ENCODE results near the gene ABCA9. TPM values are rescaled to one million over a fixed set of nuclear protein-coding genes. Genes with fewer than 3 reads are reported as not detected.
"Not testable (repeated sequence)": the region's sequence is repeated elsewhere in the genome, so short reads cannot be mapped to it uniquely, and the experiment has no call there.

Gene ABCA9
- polyA plus RNA-seq (2013, experiment 1 of 2; ENCODE audit: insufficient read length): 0.43 TPM
- polyA plus RNA-seq (2013, experiment 2 of 2; ENCODE audit: insufficient read length): 0.74 TPM

- peak; percentile 93 for DNase-seq
Measured at GRCh38 chr17:69060822-69061221, at the start of gene ABCA9. Gene ABCA9, minus strand, starts transcription at chr17:69060927. Its CDS starts 9,801 bp downstream, at chr17:69051126.

GRCh38 chr17:69105907-69106730 is 45.4 kb upstream of the ABCA9 start:
- no peak for DNase-seq

- DNase-seq: no peak
Measured at GRCh38 chr17:69103557-69104233, 43.0 kb upstream of the ABCA9 start.

GRCh38 chr17:69098625-69099024 is 37.9 kb upstream of the ABCA9 start:
- no peak for DNase-seq

GRCh38 chr17:69096541-69096940 is 35.8 kb upstream of the ABCA9 start:
- no peak for DNase-seq

GRCh38 chr17:69093995-69094394 is 33.3 kb upstream of the ABCA9 start:
- no peak for DNase-seq

GRCh38 chr17:69093279-69093789 is 32.6 kb upstream of the ABCA9 start:
- no peak for DNase-seq

- no peak for DNase-seq
Measured at GRCh38 chr17:69090365-69090764, 29.6 kb upstream of the ABCA9 start.

- no peak for DNase-seq
Measured at GRCh38 chr17:69088643-69089200, 28.0 kb upstream of the ABCA9 start.

- DNase-seq: no peak
Measured at GRCh38 chr17:69086641-69087040, 25.9 kb upstream of the ABCA9 start.

GRCh38 chr17:69084911-69085310 is 24.2 kb upstream of the ABCA9 start:
- DNase-seq: no peak

- no peak for DNase-seq
Measured at GRCh38 chr17:69082696-69083095, 22.0 kb upstream of the ABCA9 start.

- no peak for DNase-seq
Measured at GRCh38 chr17:69078864-69079263, 18.1 kb upstream of the ABCA9 start.

- DNase-seq: peak; percentile 26
Measured at GRCh38 chr17:69075823-69076222, 15.1 kb upstream of the ABCA9 start.

GRCh38 chr17:69073392-69073791 is 12.7 kb upstream of the ABCA9 start:
- not testable (repeated sequence) for DNase-seq

- DNase-seq: not testable (repeated sequence)
Measured at GRCh38 chr17:69072803-69073256, 12.1 kb upstream of the ABCA9 start.

GRCh38 chr17:69071233-69071586 is 10.5 kb upstream of the ABCA9 start:
- DNase-seq: not testable (repeated sequence)

GRCh38 chr17:69070378-69071232 is 9.9 kb upstream of the ABCA9 start:
- not testable (repeated sequence) for DNase-seq

- DNase-seq: no peak
Measured at GRCh38 chr17:69069226-69069750, 8.6 kb upstream of the ABCA9 start.

GRCh38 chr17:69067274-69068047 is 6.7 kb upstream of the ABCA9 start:
- DNase-seq: no peak

GRCh38 chr17:69066482-69066881 is 5.8 kb upstream of the ABCA9 start:
- no peak for DNase-seq

All from fibroblast of skin of scalp (primary cell).